Naive thymus-derived CD4-positive, alpha-beta T cell (primary cell): Measurements from ENCODE around the gene STK32A. TPM values are rescaled to one million over a fixed set of nuclear protein-coding genes. Genes with fewer than 3 reads are reported as not detected.
A peak's percentile ranks its signal among the peaks of the same experiment; 100 is the strongest.

Source experiments
- ATAC-seq: fragments of 150-1000 bp; cut with Tn5 transposase; 2 replicates; pipeline ENCODE4 v1.10.0; 2021; ENCODE audit warnings: mild to moderate bottlenecking, moderate library complexity
- CTCF ChIA-PET: fragments of 350-600 bp; sonication (Branson Sonifier 250); formaldehyde crosslinking; loops from one replicate; lab custom pipeline; 2021; ENCODE audit warnings: antibody characterized with exemption; lab: Charles Lee
- POLR2A ChIA-PET: fragments of 350-600 bp; sonication (Branson Sonifier 250); formaldehyde crosslinking; loops from one replicate; lab custom pipeline; 2021; ENCODE audit warnings: antibody characterized with exemption, inconsistent platforms; lab: Charles Lee
- DNase-seq, 9 donors: peaks; one replicate each; pipeline versions ENCODE4 v3.0.0 to v3.0.0-alpha.2; 2020 to 2022; ENCODE audit warnings: mixed read lengths in 1 of 9
- H3K27ac ChIP-seq: one replicate; pipeline ENCODE4 v1.7.0; 2013; ENCODE audit warnings: mild to moderate bottlenecking, low read depth, low read length, moderate library complexity
- H3K27me3 ChIP-seq, 2 donors: one replicate each; pipeline ENCODE4 v1.7.0; 2013; ENCODE audit warnings: low read length in 2 of 2, mild to moderate bottlenecking in 2 of 2, moderate library complexity in 2 of 2; ENCODE audit not compliant: control insufficient read depth in 2 of 2, insufficient read depth in 2 of 2
- H3K36me3 ChIP-seq, 3 experiments: 1 replicate in 2 of 3; 2 replicates in 1 of 3; pipeline ENCODE4 v1.7.0; 2013; ENCODE audit warnings: low read length in 3 of 3, mild to moderate bottlenecking in 3 of 3, moderate library complexity in 1 of 3; ENCODE audit not compliant: insufficient read depth in 3 of 3, control insufficient read depth in 2 of 3
- H3K4me1 ChIP-seq, 2 donors: one replicate each; pipeline ENCODE4 v1.7.0; 2013; ENCODE audit warnings: low read length in 2 of 2, mild to moderate bottlenecking in 2 of 2, moderate library complexity in 1 of 2; ENCODE audit not compliant: control insufficient read depth in 2 of 2, insufficient read depth in 2 of 2
- H3K4me3 ChIP-seq: 2 replicates; pipeline ENCODE4 v1.7.0; 2013; ENCODE audit warnings: mild to moderate bottlenecking, low read length
- H3K9me3 ChIP-seq, 3 experiments: 1 replicate in 2 of 3; 2 replicates in 1 of 3; pipeline ENCODE4 v1.7.0; 2013; ENCODE audit warnings: low read length in 3 of 3; ENCODE audit not compliant: control insufficient read depth in 2 of 3
- H3K27ac Mint-ChIP-seq, 9 donors: one replicate each; pipeline ENCODE4 v1.8.0; 2020 to 2022; ENCODE audit warnings: mixed read lengths in 9 of 9, mild to moderate bottlenecking in 8 of 9, moderate library complexity in 5 of 9, inconsistent platforms in 2 of 9
- H3K27me3 Mint-ChIP-seq, 5 donors: one replicate each; pipeline ENCODE4 v1.8.0; 2021 to 2022; ENCODE audit warnings: mixed read lengths in 5 of 5, mild to moderate bottlenecking in 1 of 5
- H3K36me3 Mint-ChIP-seq, 5 donors: one replicate each; pipeline ENCODE4 v1.8.0; 2020 to 2022; ENCODE audit warnings: mixed read lengths in 5 of 5, mild to moderate bottlenecking in 3 of 5, inconsistent platforms in 1 of 5
- H3K4me1 Mint-ChIP-seq, 7 donors: one replicate each; pipeline ENCODE4 v1.8.0; 2020 to 2022; ENCODE audit warnings: mixed read lengths in 7 of 7, mild to moderate bottlenecking in 3 of 7, inconsistent platforms in 1 of 7
- H3K4me3 Mint-ChIP-seq, 10 donors: one replicate each; pipeline ENCODE4 v1.8.0; 2020 to 2022; ENCODE audit warnings: mild to moderate bottlenecking in 10 of 10, mixed read lengths in 10 of 10, moderate library complexity in 6 of 10, inconsistent platforms in 2 of 10
- H3K9me3 Mint-ChIP-seq, 11 donors: one replicate each; pipeline ENCODE4 v1.8.0; 2020 to 2022; ENCODE audit warnings: mixed read lengths in 11 of 11, mild to moderate bottlenecking in 4 of 11, inconsistent platforms in 1 of 11, moderate library complexity in 1 of 11
- intact Hi-C, 2 donors: fragments of 100-400 bp; cut with micrococcal nuclease; formaldehyde crosslinking; loops; one replicate each; pipeline ENCODE4 v1.15.1; 2023
- polyA plus RNA-seq, 2 donors: library from polyadenylated mRNA; unstranded; fragments of 300-500 nt; fragmentation: Illumina TruSeq; gene quantifications; one replicate each; pipeline ENCODE4 v1.2.3, GENCODE V29; 2021
- total RNA-seq, 6 experiments: library from RNA in 5 of 6; stranded (reverse) in 5 of 6; gene quantifications; 1 replicate in 5 of 6; 2 replicates in 1 of 6; pipeline ENCODE4 v1.2.3 and lab custom pipeline; 2021 to 2026

Gene STK32A
- not detected for total RNA-seq
- polyA plus RNA-seq = not detected
- not detected for total RNA-seq (lab: John Stamatoyannopoulos, UW)

DNA sequence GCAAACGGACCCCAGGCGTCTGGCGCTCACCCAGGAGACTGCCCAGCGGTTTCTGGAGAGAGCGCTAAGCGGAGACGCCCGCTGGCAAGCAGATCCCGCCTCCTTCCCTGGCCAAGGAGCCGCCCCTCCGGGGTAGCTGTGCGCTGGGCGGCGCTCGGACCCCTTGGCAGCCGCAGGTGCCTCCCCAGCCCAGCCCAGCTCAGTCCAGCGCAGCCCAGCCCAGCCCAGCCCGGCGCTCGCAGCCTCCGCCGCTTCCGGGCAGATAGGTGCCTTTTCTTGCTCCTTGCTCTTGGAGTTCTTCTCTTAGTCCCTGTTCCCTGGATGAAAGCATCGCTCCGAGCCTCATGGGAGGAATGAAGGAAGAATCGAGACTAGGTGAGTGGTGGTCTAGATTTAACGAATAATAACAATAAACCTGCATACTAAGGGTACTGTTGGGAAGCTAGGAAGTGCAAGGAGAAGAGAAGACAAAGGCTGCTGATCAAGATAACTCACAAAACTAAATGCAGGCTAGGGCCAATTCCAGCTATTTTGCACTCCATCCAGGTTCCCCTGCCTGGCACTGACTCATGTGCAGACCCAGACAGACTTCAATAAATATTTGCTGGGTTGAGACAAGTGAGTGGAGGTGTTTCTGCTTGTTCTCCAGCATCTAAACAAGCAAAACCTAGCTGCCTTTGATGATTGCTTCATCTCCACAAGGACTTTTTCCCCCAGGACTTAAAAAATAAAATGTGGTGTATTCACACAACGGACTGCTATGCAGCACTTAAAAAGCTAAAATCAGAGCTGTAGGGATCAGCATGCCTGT, at the start of gene STK32A:
TSS of gene STK32A (plus strand) at position 202 of the 811 bp plus-strand sequence. CDS start 4,609 bp downstream, outside the sequence.
- peaks cover 0 to 4% (median 0%) of the 10 kb centered on the region in 5 donors for H3K36me3 Mint-ChIP-seq
- Histone ChIP-seq H3K4me1 (no peaks in the 10 kb centered on the region), H3K27me3 (peaks cover 3 to 10% of the 10 kb centered on the region in 2 donors), H3K9me3 (no peaks in the 10 kb centered on the region), H3K27ac (no peak within 1 kb of the TSS), H3K36me3 (no peaks in the 10 kb centered on the region), H3K4me3 (no peak within 1 kb of the TSS)
- H3K27me3 Mint-ChIP-seq = peaks cover 35 to 69% (median 60%) of the 10 kb centered on the region in 5 donors
- H3K9me3 Mint-ChIP-seq = peaks cover 0 to 13% (median 2%) of the 10 kb centered on the region in 11 donors
- ChIA-PET CTCF (no interaction called here), POLR2A (no interaction called here)
- ATAC-seq (no peak), DNase-seq (no peak)
- H3K4me1 Mint-ChIP-seq = peaks cover 0 to 4% (median 4%) of the 10 kb centered on the region in 7 donors
- H3K27ac Mint-ChIP-seq = no peak within 1 kb of the TSS
- H3K4me3 Mint-ChIP-seq = peak within 1 kb of the TSS in 9 of 10 donors; percentile 25 to 76 (median 50)
- intact Hi-C loops = no loop called here

DNA sequence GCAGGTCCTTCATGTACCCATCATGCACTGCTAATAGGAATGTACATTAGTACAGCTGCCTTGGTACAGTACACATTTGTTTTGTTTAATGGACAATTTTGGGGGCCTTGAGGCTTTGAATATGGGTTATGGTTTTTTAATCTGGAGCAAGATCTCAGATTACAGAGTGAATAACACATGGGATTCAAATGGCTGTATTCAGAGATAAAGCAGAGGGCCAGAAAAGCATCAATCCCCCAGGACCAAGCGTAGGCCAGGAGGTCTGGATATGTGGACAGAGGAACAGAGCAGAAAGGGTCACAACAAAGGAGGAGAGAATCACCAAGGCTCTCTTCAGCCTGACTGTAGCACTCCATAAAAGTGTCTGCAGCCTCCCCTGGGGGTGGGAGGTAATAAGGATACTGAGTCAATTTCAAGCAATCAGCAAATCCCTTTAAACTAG, 47.7 kb upstream of the STK32A start:
- ATAC-seq = no peak
- Mint-ChIP-seq H3K27ac (no peak overlapping the region), H3K4me1 (peaks cover 0 to 8% (median 5%) of the 10 kb centered on the region in 7 donors), H3K27me3 (peaks cover 5 to 15% (median 8%) of the 10 kb centered on the region in 5 donors), H3K36me3 (no peaks in the 10 kb centered on the region), H3K4me3 (no peak overlapping the region), H3K9me3 (no peaks in the 10 kb centered on the region)
- intact Hi-C loops = no loop called here
- no peak overlapping the region for H3K27ac ChIP-seq
- no peaks in the 10 kb centered on the region for H3K27me3 ChIP-seq
- H3K9me3 ChIP-seq = no peaks in the 10 kb centered on the region
- H3K4me1 ChIP-seq = no peaks in the 10 kb centered on the region
- ChIA-PET CTCF (no interaction called here), POLR2A (no interaction called here)
- DNase-seq = no peak
- H3K4me3 ChIP-seq = no peak overlapping the region
- no peaks in the 10 kb centered on the region for H3K36me3 ChIP-seq

DNA sequence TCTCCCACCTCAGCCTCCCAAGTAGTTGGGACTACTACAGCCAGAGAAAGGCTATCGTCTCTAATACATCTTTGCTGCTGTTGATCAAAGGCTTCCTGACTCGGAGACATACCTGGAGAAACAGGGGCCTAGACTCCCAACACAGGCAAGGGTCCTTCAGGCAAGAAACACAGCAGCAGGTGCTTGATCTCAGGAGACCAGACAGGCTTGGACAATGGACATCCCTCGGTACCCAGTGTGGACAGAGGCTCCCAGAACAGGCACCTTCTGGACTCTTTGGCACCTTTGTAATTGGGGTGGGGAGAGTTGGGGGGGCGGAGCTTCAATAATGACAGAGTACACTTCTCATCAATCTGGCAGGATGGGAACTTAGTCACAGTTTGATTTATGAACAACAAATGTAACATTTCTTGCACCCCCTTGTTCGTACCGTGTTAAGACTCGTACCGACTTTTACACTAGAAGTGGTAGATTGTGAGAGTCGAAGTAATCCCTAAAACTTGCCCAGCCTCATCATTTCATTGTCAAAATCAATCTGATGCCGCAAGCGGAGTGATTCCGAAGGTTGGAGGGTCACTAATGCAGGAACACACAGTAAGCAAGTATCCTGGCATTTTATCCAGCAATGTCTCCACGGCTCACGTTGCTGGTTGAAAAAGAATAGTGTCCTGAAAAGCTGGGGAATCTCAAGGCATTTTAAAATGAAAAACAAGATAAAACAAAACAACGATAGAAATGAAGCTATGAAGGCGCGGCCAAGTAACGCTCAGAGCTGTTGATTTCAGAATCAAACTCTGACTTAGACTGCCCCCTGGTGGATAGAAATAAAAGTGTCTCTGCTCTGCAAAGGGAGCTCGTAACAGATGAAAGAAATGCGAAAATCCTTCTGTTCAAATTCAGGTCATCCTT, 46.4 kb upstream of the STK32A start:
- intact Hi-C loops = loop anchor here (1.0 to 2.0 kb wide), 6 partner anchors 90 to 655 kb away; no protein-coding TSS in a partner anchor
- Histone ChIP-seq H3K4me3 (no peak overlapping the region), H3K4me1 (no peaks in the 10 kb centered on the region), H3K36me3 (no peaks in the 10 kb centered on the region), H3K9me3 (no peaks in the 10 kb centered on the region), H3K27me3 (no peaks in the 10 kb centered on the region), H3K27ac (no peak overlapping the region)
- peaks cover 0 to 8% (median 5%) of the 10 kb centered on the region in 7 donors for H3K4me1 Mint-ChIP-seq
- POLR2A ChIA-PET = no interaction called here
- peaks cover 5 to 15% (median 8%) of the 10 kb centered on the region in 5 donors for H3K27me3 Mint-ChIP-seq
- H3K27ac Mint-ChIP-seq = peak overlapping the region in 1 of 9 donors; percentile 15
- CTCF ChIA-PET = interaction anchor here (0.7 to 1.5 kb wide), 14 partner anchors 8 to 1893 kb away, joined by 3 to 10 read pairs (median 4); no protein-coding TSS in a partner anchor
- peak in 7 of 9 donors; percentile 32 to 63 (median 50) for DNase-seq
- no peaks in the 10 kb centered on the region for H3K36me3 Mint-ChIP-seq
- H3K4me3 Mint-ChIP-seq = peak overlapping the region in 4 of 10 donors; percentile 27 to 58 (median 41)
- no peaks in the 10 kb centered on the region for H3K9me3 Mint-ChIP-seq
- ATAC-seq = peak; percentile 79

DNA sequence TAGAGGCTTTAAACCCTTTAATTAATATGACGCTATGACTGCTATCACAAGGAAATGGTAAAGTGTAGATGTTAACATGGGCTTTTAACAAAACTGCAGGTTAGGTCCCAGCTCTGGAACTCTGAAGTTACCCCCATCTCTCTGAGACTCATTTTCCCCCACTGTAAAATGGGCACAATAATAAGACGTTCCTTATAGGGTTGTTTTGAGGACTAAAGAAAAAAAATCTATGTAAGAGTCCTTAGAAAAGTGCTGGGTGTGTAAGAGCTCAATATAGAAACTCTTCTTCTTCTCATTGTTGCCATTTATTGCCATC, 45.8 kb upstream of the STK32A start:
- Histone ChIP-seq H3K36me3 (no peaks in the 10 kb centered on the region), H3K9me3 (no peaks in the 10 kb centered on the region), H3K27me3 (no peaks in the 10 kb centered on the region), H3K4me1 (no peaks in the 10 kb centered on the region), H3K4me3 (no peak overlapping the region), H3K27ac (no peak overlapping the region)
- H3K9me3 Mint-ChIP-seq = no peaks in the 10 kb centered on the region
- H3K4me1 Mint-ChIP-seq = peaks cover 0 to 8% (median 5%) of the 10 kb centered on the region in 7 donors
- ATAC-seq (no peak), DNase-seq (no peak)
- ChIA-PET POLR2A (no interaction called here), CTCF (interaction anchor here (0.7 to 1.5 kb wide), 13 partner anchors 9 to 657 kb away, joined by 3 to 10 read pairs (median 4); no protein-coding TSS in a partner anchor)
- intact Hi-C loops = loop anchor here (1.0 to 2.0 kb wide), 4 partner anchors 90 to 647 kb away; no protein-coding TSS in a partner anchor
- H3K36me3 Mint-ChIP-seq = no peaks in the 10 kb centered on the region
- H3K4me3 Mint-ChIP-seq = no peak overlapping the region
- peaks cover 5 to 15% (median 9%) of the 10 kb centered on the region in 5 donors for H3K27me3 Mint-ChIP-seq
- no peak overlapping the region for H3K27ac Mint-ChIP-seq

DNA sequence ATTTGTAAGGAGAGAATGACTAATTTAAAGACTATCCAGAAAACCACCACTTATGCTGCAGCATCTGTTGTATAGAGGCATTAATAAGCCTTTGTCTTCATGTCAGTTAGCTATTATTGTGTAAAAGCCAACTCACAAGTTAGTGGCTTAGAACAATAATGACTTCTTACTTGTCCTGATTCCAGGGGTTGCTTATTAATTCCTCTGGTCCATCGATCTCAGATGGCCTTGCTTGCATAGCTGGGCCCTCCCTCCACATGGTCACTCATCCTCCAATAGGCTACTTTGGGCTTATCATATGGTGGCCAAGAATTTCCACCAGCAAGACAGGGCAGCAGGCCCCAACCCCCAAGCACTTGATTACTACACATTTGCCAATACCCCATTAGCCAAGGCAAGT, 44.5 kb upstream of the STK32A start:
- POLR2A ChIA-PET = no interaction called here

DNA sequence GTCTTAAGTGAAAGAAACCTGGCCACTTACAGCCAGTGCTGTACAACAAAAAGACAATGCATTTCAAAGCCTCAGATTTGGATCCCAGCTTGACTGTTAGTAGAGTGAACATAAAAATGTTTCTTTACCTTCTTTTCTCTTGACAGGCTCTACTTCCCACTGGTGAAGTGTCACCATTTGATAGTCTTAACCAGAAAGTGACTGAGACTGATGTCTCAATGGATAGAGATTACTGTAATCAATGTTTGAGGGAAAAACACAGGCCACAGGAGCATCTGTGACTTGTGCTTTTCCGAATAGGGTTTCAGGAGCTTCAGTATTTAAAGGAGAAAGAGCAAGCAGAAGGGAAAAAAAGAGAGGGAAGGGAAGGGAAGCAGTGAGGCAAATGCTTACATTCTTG, 41.7 kb upstream of the STK32A start:
- Histone ChIP-seq H3K4me3 (no peak overlapping the region), H3K9me3 (no peaks in the 10 kb centered on the region), H3K27me3 (no peaks in the 10 kb centered on the region), H3K27ac (no peak overlapping the region), H3K4me1 (no peaks in the 10 kb centered on the region), H3K36me3 (no peaks in the 10 kb centered on the region)
- H3K4me1 Mint-ChIP-seq = peaks cover 0 to 8% (median 5%) of the 10 kb centered on the region in 7 donors
- peaks cover 2 to 25% (median 8%) of the 10 kb centered on the region in 5 donors for H3K27me3 Mint-ChIP-seq
- POLR2A ChIA-PET = no interaction called here
- H3K9me3 Mint-ChIP-seq = no peaks in the 10 kb centered on the region
- no peaks in the 10 kb centered on the region for H3K36me3 Mint-ChIP-seq
- no peak overlapping the region for H3K27ac Mint-ChIP-seq
- no peak overlapping the region for H3K4me3 Mint-ChIP-seq
- DNase-seq (no peak), ATAC-seq (no peak)
- intact Hi-C loops = no loop called here
- CTCF ChIA-PET = interaction anchor here (1.7 kb wide), 1 partner anchor 659 kb away, joined by 3 read pairs; no protein-coding TSS in a partner anchor

More for the DNA sequence above, 44.5 kb upstream of the STK32A start:
- no peaks in the 10 kb centered on the region for H3K9me3 Mint-ChIP-seq
- no peak overlapping the region for H3K4me3 Mint-ChIP-seq
- no peak for ATAC-seq
- no peak overlapping the region for H3K4me3 ChIP-seq
- H3K36me3 ChIP-seq = no peaks in the 10 kb centered on the region
- no peaks in the 10 kb centered on the region for H3K9me3 ChIP-seq
- DNase-seq = no peak
- peaks cover 0 to 8% (median 5%) of the 10 kb centered on the region in 7 donors for H3K4me1 Mint-ChIP-seq
- no peaks in the 10 kb centered on the region for H3K27me3 ChIP-seq
- no peaks in the 10 kb centered on the region for H3K4me1 ChIP-seq
- H3K36me3 Mint-ChIP-seq = no peaks in the 10 kb centered on the region
- no peak overlapping the region for H3K27ac ChIP-seq
- CTCF ChIA-PET = no interaction called here
- H3K27me3 Mint-ChIP-seq = peaks cover 5 to 18% (median 14%) of the 10 kb centered on the region in 5 donors
- intact Hi-C loops = no loop called here
- H3K27ac Mint-ChIP-seq = no peak overlapping the region
